CD14-positive monocyte (primary cell): ENCODE data around the gene SYNCRIP. TPM values are rescaled to one million over a fixed set of nuclear protein-coding genes. Genes with fewer than 3 reads are reported as not detected.

Experiments
- DNase-seq, 3 donors: peaks; one replicate each; pipeline ENCODE4 v3.0.0-alpha.2; 2011 to 2022
- H2AFZ ChIP-seq: 2 replicates; pipeline ENCODE4 v1.6.0; 2012; ENCODE audit warnings: mild to moderate bottlenecking, low read depth, low read length, inconsistent platforms; ENCODE audit not compliant: insufficient read depth, poor library complexity, severe bottlenecking
- H3K27ac ChIP-seq, 2 donors: 1 replicate in 1 of 2; 2 replicates in 1 of 2; pipeline ENCODE4 v1.5.1; 2012 to 2013; ENCODE audit warnings: low read length in 2 of 2, control low read depth in 1 of 2, inconsistent platforms in 1 of 2, low read depth in 1 of 2, mild to moderate bottlenecking in 1 of 2
- H3K27me3 ChIP-seq, 2 donors: one replicate each; pipeline versions ENCODE4 v1.6.0 to v1.6.1; 2011 to 2013; ENCODE audit warnings: low read length in 2 of 2; ENCODE audit not compliant: control insufficient read depth in 2 of 2, insufficient read depth in 2 of 2
- H3K36me3 ChIP-seq, 2 donors: replicated peaks in 1 of 2; 1 replicate in 1 of 2; 2 replicates in 1 of 2; pipeline versions ENCODE4 v1.5.1 to v1.6.1; 2012 to 2013; ENCODE audit warnings: low read length in 2 of 2, control low read depth in 1 of 2, inconsistent platforms in 1 of 2, mild to moderate bottlenecking in 1 of 2; ENCODE audit not compliant: insufficient read depth in 2 of 2, control insufficient read depth in 1 of 2
- H3K4me1 ChIP-seq, 2 donors: 1 replicate in 1 of 2; 2 replicates in 1 of 2; pipeline versions ENCODE4 v1.5.1 to v1.6.1; 2012 to 2013; ENCODE audit warnings: low read length in 2 of 2, control low read depth in 1 of 2, inconsistent platforms in 1 of 2, mild to moderate bottlenecking in 1 of 2, moderate library complexity in 1 of 2; ENCODE audit not compliant: insufficient read depth in 2 of 2, control insufficient read depth in 1 of 2
- H3K4me2 ChIP-seq: replicated peaks from 2 replicates; pipeline ENCODE3; 2012; ENCODE audit warnings: low read length, moderate library complexity, mild to moderate bottlenecking; ENCODE audit not compliant: poor library complexity, severe bottlenecking; ENCODE audit errors: extremely low read depth
- H3K4me3 ChIP-seq, 3 experiments: fragments of 200-600 bp in 1 of 3; sonication (generic) in 1 of 3; replicated peaks in 1 of 3; 1 replicate in 2 of 3; 2 replicates in 1 of 3; pipeline ENCODE4 v1.5.1; 2011 to 2013; ENCODE audit warnings: low read length in 3 of 3, mild to moderate bottlenecking in 3 of 3, control low read depth in 2 of 3, low read depth in 2 of 3, inconsistent platforms in 1 of 3, moderate library complexity in 1 of 3
- H3K79me2 ChIP-seq: 2 replicates; pipeline ENCODE4 v1.6.0; 2012; ENCODE audit warnings: mild to moderate bottlenecking, control low read depth, inconsistent platforms, low read length, moderate library complexity; ENCODE audit not compliant: insufficient read depth
- H3K9ac ChIP-seq: 2 replicates; pipeline ENCODE4 v1.6.0; 2017; ENCODE audit warnings: low read length, mild to moderate bottlenecking; ENCODE audit not compliant: insufficient read depth, poor library complexity, severe bottlenecking
- H3K9me3 ChIP-seq, 2 donors: replicated peaks in 1 of 2; 1 replicate in 1 of 2; 2 replicates in 1 of 2; pipeline versions ENCODE4 v1.5.1 to v1.6.1; 2012 to 2013; ENCODE audit warnings: low read length in 2 of 2, control low read depth in 1 of 2; ENCODE audit not compliant: control insufficient read depth in 1 of 2, insufficient read depth in 1 of 2
- H4K20me1 ChIP-seq: 2 replicates; pipeline ENCODE4 v1.6.0; 2012; ENCODE audit warnings: mild to moderate bottlenecking, low read length, control low read depth, moderate library complexity; ENCODE audit not compliant: insufficient read depth
- H3K27ac Mint-ChIP-seq, 7 donors: one replicate each; pipeline ENCODE4 v1.8.0; 2020; ENCODE audit warnings: mild to moderate bottlenecking in 7 of 7, mixed read lengths in 7 of 7, moderate library complexity in 6 of 7, inconsistent platforms in 2 of 7
- H3K27me3 Mint-ChIP-seq, 3 donors: one replicate each; pipeline ENCODE4 v1.8.0; 2021 to 2022; ENCODE audit warnings: low read depth in 3 of 3, mild to moderate bottlenecking in 3 of 3, mixed read lengths in 3 of 3, moderate library complexity in 3 of 3, inconsistent platforms in 1 of 3
- H3K36me3 Mint-ChIP-seq, 2 donors: one replicate each; pipeline ENCODE4 v1.8.0; 2020; ENCODE audit warnings: mixed read lengths in 2 of 2, inconsistent platforms in 1 of 2, mild to moderate bottlenecking in 1 of 2
- H3K4me1 Mint-ChIP-seq: one replicate; pipeline ENCODE4 v1.8.0; 2020; ENCODE audit warnings: mild to moderate bottlenecking, mixed read lengths
- H3K4me3 Mint-ChIP-seq, 2 donors: one replicate each; pipeline ENCODE4 v1.8.0; 2020; ENCODE audit warnings: mild to moderate bottlenecking in 2 of 2, mixed read lengths in 2 of 2, moderate library complexity in 1 of 2
- H3K9me3 Mint-ChIP-seq, 7 donors: one replicate each; pipeline ENCODE4 v1.8.0; 2020 to 2022; ENCODE audit warnings: mixed read lengths in 7 of 7, mild to moderate bottlenecking in 6 of 7, moderate library complexity in 6 of 7, inconsistent platforms in 2 of 7
- CTCF ChIP-seq: fragments of 200-600 bp; IDR thresholded peaks from one replicate; pipeline ENCODE4 v1.8.0; 2022; ENCODE audit warnings: antibody characterized with exemption, mild to moderate bottlenecking
- WGBS: methylation state at CpG from one replicate; pipeline ENCODE4 v1.1.5; 2013; ENCODE audit warnings: missing lambda C conversion rate; ENCODE audit not compliant: insufficient coverage; 5-methylcytosine and 5-hydroxymethylcytosine counted together
- intact Hi-C, 2 donors: fragments of 100-400 bp; cut with micrococcal nuclease; formaldehyde crosslinking; loops; one replicate each; pipeline versions ENCODE4 v1.15.0 to v1.15.1; 2023
- polyA plus RNA-seq, 3 donors: library from polyadenylated mRNA; depleted of rRNA in 1 of 3; unstranded in 2 of 3; stranded (reverse) in 1 of 3; fragments of 300-500 nt in 2 of 3; fragments of >200 nt in 1 of 3; fragmentation: Illumina TruSeq in 2 of 3; gene quantifications; 1 replicate in 2 of 3; 2 replicates in 1 of 3; pipeline ENCODE4 v1.2.3, GENCODE V29; 2012 to 2021

SYNCRIP gene
- polyA plus RNA-seq, 3 donors, result 11.1 to 41.4 (median 36.6) TPM

GRCh38 chr6:85640821-85641220 lies 1.9 kb downstream of the SYNCRIP start:
- intact Hi-C loops, result loop anchor here in 1 of 2 donors (5.0 kb wide), 1 partner anchor 49 kb away; the partner anchor contains the start of gene SNX14
- H3K4me1 ChIP-seq, result peaks cover 29 to 34% of the 10 kb centered on the region in 2 donors
- H3K9me3 ChIP-seq, result no peaks in the 10 kb centered on the region
- H3K4me2 ChIP-seq, result peak overlapping the region; percentile 97
- no peak for TF ChIP-seq CTCF
- H3K9ac ChIP-seq, result no peak overlapping the region
- peaks cover 45% of the 10 kb centered on the region for H3K4me1 Mint-ChIP-seq
- 35% methylated on average over 3 of the region's 3 CpGs for WGBS
- no peak for DNase-seq
- no peaks in the 10 kb centered on the region for H3K27me3 Mint-ChIP-seq
- H3K27ac Mint-ChIP-seq, result peak overlapping the region in 4 of 7 donors; percentile 34 to 97 (median 54)
- peak overlapping the region in 1 of 2 donors; percentile 97 for H3K27ac ChIP-seq
- H3K4me3 Mint-ChIP-seq, result peak overlapping the region; percentile 90 to 97
- peaks cover 45 to 54% of the 10 kb centered on the region in 2 donors for H3K36me3 Mint-ChIP-seq
- no peak overlapping the region for H2AFZ ChIP-seq
- peaks cover 41 to 53% of the 10 kb centered on the region in 2 donors for H3K36me3 ChIP-seq
- peaks cover 0 to 5% (median 0%) of the 10 kb centered on the region in 7 donors for H3K9me3 Mint-ChIP-seq
- H3K79me2 ChIP-seq, result peaks cover 69% of the 10 kb centered on the region
- peak overlapping the region in 1 of 3 experiments; percentile 91 for H3K4me3 ChIP-seq
- H3K27me3 ChIP-seq, result no peaks in the 10 kb centered on the region
- H4K20me1 ChIP-seq, result peaks cover 66% of the 10 kb centered on the region

GRCh38 chr6:85637579-85637978 lies 5.1 kb downstream of the SYNCRIP start:
- Histone ChIP-seq H3K79me2 (peaks cover 98% of the 10 kb centered on the region), H3K9ac (no peak overlapping the region), H3K9me3 (no peaks in the 10 kb centered on the region), H4K20me1 (peaks cover 97% of the 10 kb centered on the region), H2AFZ (no peak overlapping the region), H3K4me2 (no peak overlapping the region), H3K36me3 (peaks cover 68 to 83% of the 10 kb centered on the region in 2 donors), H3K4me1 (peaks cover 16 to 17% of the 10 kb centered on the region in 2 donors), H3K27me3 (no peaks in the 10 kb centered on the region), H3K27ac (no peak overlapping the region), H3K4me3 (no peak overlapping the region)
- Mint-ChIP-seq H3K27ac (peak overlapping the region in 2 of 7 donors; percentile 11 to 37), H3K27me3 (no peaks in the 10 kb centered on the region), H3K4me1 (peaks cover 31% of the 10 kb centered on the region), H3K4me3 (no peak overlapping the region), H3K9me3 (peaks cover 0 to 2% (median 0%) of the 10 kb centered on the region in 7 donors), H3K36me3 (peaks cover 69 to 83% of the 10 kb centered on the region in 2 donors)
- TF ChIP-seq CTCF, result no peak
- WGBS, result 100% methylated on average over 1 of the region's 3 CpGs
- DNase-seq, result no peak
- intact Hi-C loops, result no loop called here
